IMR-90 (cell line): ENCODE results near the gene CARS2. TPM values are rescaled to one million over a fixed set of nuclear protein-coding genes. Genes with fewer than 3 reads are reported as not detected.

ENCODE experiments used
- ATAC-seq: fragments of 200-7000 bp; cut with Tn5 transposase; 2 replicates; pipeline ENCODE4 v1.9.1; 2020; ENCODE audit warnings: low read depth, mild to moderate bottlenecking, moderate library complexity
- BruUV-seq: library from RNA; stranded (reverse); fragments of 400-500 nt; replicated peaks from 2 replicates; lab custom pipeline; 2021; lab: Mats Ljungman, UMichigan
- CTCF ChIA-PET: fragments of 300-600 bp; formaldehyde crosslinking; extraction: SDS; loops from one replicate; lab custom pipeline; 2021; ENCODE audit warnings: antibody characterized with exemption; lab: Yijun Ruan, JAX
- POLR2A ChIA-PET: fragments of 300-600 bp; sonication (Branson Sonifier 250); formaldehyde crosslinking; loops from one replicate; lab custom pipeline; 2022; ENCODE audit warnings: antibody characterized with exemption; ENCODE audit not compliant: unreplicated experiment; lab: Charles Lee
- DNase-seq: peaks from one replicate; pipeline ENCODE4 v3.0.0; 2013
- H2AFZ ChIP-seq: replicated peaks from 2 replicates; pipeline ENCODE3; 2013; ENCODE audit warnings: low read length, mild to moderate bottlenecking; ENCODE audit not compliant: poor library complexity
- H2AK5ac ChIP-seq: 2 replicates; pipeline ENCODE4 v1.6.1; 2013; ENCODE audit warnings: low read depth, low read length, inconsistent platforms
- H2AK9ac ChIP-seq: replicated peaks from 2 replicates; pipeline ENCODE3; 2013; ENCODE audit warnings: mild to moderate bottlenecking, low read depth, low read length, moderate library complexity; ENCODE audit not compliant: poor library complexity
- H2BK120ac ChIP-seq: 2 replicates; pipeline ENCODE4 v1.6.1; 2013; ENCODE audit warnings: low read depth, low read length, inconsistent platforms
- H2BK15ac ChIP-seq: 3 replicates; pipeline ENCODE4 v1.6.1; 2013; ENCODE audit warnings: low read depth, low read length, inconsistent platforms
- H2BK20ac ChIP-seq: 2 replicates; pipeline ENCODE4 v1.6.1; 2013; ENCODE audit warnings: low read depth, mild to moderate bottlenecking, inconsistent platforms, low read length, moderate library complexity
- H2BK5ac ChIP-seq: 2 replicates; pipeline ENCODE4 v1.6.1; 2013; ENCODE audit warnings: mild to moderate bottlenecking, low read depth, low read length, inconsistent platforms; ENCODE audit not compliant: poor library complexity, severe bottlenecking
- H3K14ac ChIP-seq: replicated peaks from 2 replicates; pipeline ENCODE4 v1.6.1; 2013; ENCODE audit warnings: low read depth, low read length, inconsistent platforms
- H3K18ac ChIP-seq: 2 replicates; pipeline ENCODE4 v1.6.1; 2013; ENCODE audit warnings: low read depth, low read length, control low read depth
- H3K23ac ChIP-seq: 2 replicates; pipeline ENCODE4 v1.6.1; 2013; ENCODE audit warnings: low read depth, low read length, inconsistent platforms
- H3K27ac ChIP-seq: 2 replicates; pipeline ENCODE4 v1.5.1; 2013; ENCODE audit warnings: mild to moderate bottlenecking, control low read depth, low read length; ENCODE audit not compliant: insufficient read depth
- H3K27me3 ChIP-seq: 2 replicates; pipeline ENCODE4 v1.6.1; 2013; ENCODE audit warnings: low read length; ENCODE audit not compliant: control insufficient read depth, insufficient read depth
- H3K36me3 ChIP-seq: 2 replicates; pipeline ENCODE4 v1.6.1; 2013; ENCODE audit warnings: low read length, mixed read lengths; ENCODE audit not compliant: control insufficient read depth, insufficient read depth
- H3K4ac ChIP-seq: 2 replicates; pipeline ENCODE4 v1.6.1; 2013; ENCODE audit warnings: low read depth, low read length, inconsistent platforms
- H3K4me1 ChIP-seq: 2 replicates; pipeline ENCODE4 v1.6.1; 2013; ENCODE audit warnings: low read length, mixed read lengths; ENCODE audit not compliant: control insufficient read depth, insufficient read depth
- H3K4me2 ChIP-seq: 2 replicates; pipeline ENCODE4 v1.6.1; 2013; ENCODE audit warnings: low read depth, mild to moderate bottlenecking, control low read depth, low read length, moderate library complexity
- H3K4me3 ChIP-seq: 2 replicates; pipeline ENCODE4 v1.5.1; 2013; ENCODE audit warnings: low read depth, mild to moderate bottlenecking, control low read depth, low read length, moderate library complexity; ENCODE audit not compliant: insufficient read depth
- H3K56ac ChIP-seq: 2 replicates; pipeline ENCODE4 v1.6.1; 2013; ENCODE audit warnings: low read length, inconsistent platforms; ENCODE audit not compliant: insufficient read depth; ENCODE audit errors: extremely low read depth
- H3K79me1 ChIP-seq, 2 experiments: 2 replicates each; pipeline ENCODE4 v1.6.1; 2013; ENCODE audit warnings: low read length in 2 of 2, inconsistent platforms in 1 of 2, low read depth in 1 of 2
- H3K9ac ChIP-seq: 2 replicates; pipeline ENCODE4 v1.6.1; 2013; ENCODE audit warnings: low read depth, low read length, control low read depth
- H3K9me1 ChIP-seq: 2 replicates; pipeline ENCODE4 v1.6.1; 2013; ENCODE audit warnings: low read length, inconsistent platforms; ENCODE audit not compliant: insufficient read depth
- H3K9me3 ChIP-seq: 2 replicates; pipeline ENCODE4 v1.6.1; 2013; ENCODE audit warnings: low read length; ENCODE audit not compliant: control insufficient read depth, insufficient read depth
- H4K20me1 ChIP-seq: 2 replicates; pipeline ENCODE4 v1.6.1; 2013; ENCODE audit warnings: low read length, inconsistent platforms; ENCODE audit not compliant: insufficient read depth
- H4K5ac ChIP-seq: 2 replicates; pipeline ENCODE4 v1.6.1; 2013; ENCODE audit warnings: mild to moderate bottlenecking, low read depth, low read length, control low read depth
- H4K8ac ChIP-seq, 2 experiments: 2 replicates each; pipeline ENCODE4 v1.6.1; 2013; ENCODE audit warnings: low read depth in 2 of 2, low read length in 2 of 2, control low read depth in 1 of 2, inconsistent platforms in 1 of 2
- H4K91ac ChIP-seq: 2 replicates; pipeline ENCODE4 v1.6.1; 2013; ENCODE audit warnings: low read depth, low read length, inconsistent platforms; ENCODE audit not compliant: insufficient read depth
- BHLHE40 ChIP-seq: fragments of 150-350 bp; IDR thresholded peaks from 2 replicates; pipeline ENCODE4 v1.6.1; 2016; ENCODE audit warnings: mild to moderate bottlenecking, low read depth, low read length
- CEBPB ChIP-seq: IDR thresholded peaks from 2 replicates; pipeline ENCODE4 v1.6.1; 2012; ENCODE audit warnings: low read depth, low read length, improper control_type of control experiment
- CHD1 ChIP-seq: IDR thresholded peaks from 2 replicates; pipeline ENCODE4 v1.6.1; 2012; ENCODE audit warnings: low read depth, low read length, improper control_type of control experiment
- CTCF ChIP-seq: conservative IDR thresholded peaks from 2 replicates; pipeline ENCODE4 v1.5.1; 2012; ENCODE audit warnings: mild to moderate bottlenecking, low read depth, low read length, improper control_type of control experiment
- POLR2A ChIP-seq: IDR thresholded peaks from 2 replicates; pipeline ENCODE4 v1.6.1; 2012; ENCODE audit warnings: mild to moderate bottlenecking, low read depth, low read length
- RFX5 ChIP-seq: IDR thresholded peaks from 2 replicates; pipeline ENCODE4 v1.8.0; 2012; ENCODE audit warnings: low read depth, mild to moderate bottlenecking, low read length, moderate library complexity
- SMC3 ChIP-seq: fragments of 150-350 bp; IDR thresholded peaks from 2 replicates; pipeline ENCODE4 v1.6.1; 2016; ENCODE audit warnings: low read depth, mild to moderate bottlenecking, antibody characterized with exemption, low read length, moderate library complexity
- WGBS, 2 experiments: methylation state at CpG; one replicate each; pipeline versions ENCODE4 v1.1.5 to v1.1.7; 2013; ENCODE audit warnings: missing lambda C conversion rate in 2 of 2; ENCODE audit not compliant: insufficient read length in 1 of 2; ENCODE audit errors: extremely low coverage in 2 of 2; 5-methylcytosine and 5-hydroxymethylcytosine counted together
- dilution Hi-C: fragments of 300-500 bp; cut with HindIII; formaldehyde crosslinking; loops from one replicate; pipeline ENCODE4 v1.14.3; 2018; ENCODE audit warnings: low sequenced_read_pairs; ENCODE audit not compliant: unreplicated experiment
- in situ Hi-C: fragments of 300-500 bp; cut with MboI; formaldehyde crosslinking; loops from 3 replicates; pipeline ENCODE4 v1.14.3; 2019; ENCODE audit warnings: low sequenced_read_pairs, inconsistent platforms, mixed read lengths
- intact Hi-C: fragments of 100-400 bp; cut with micrococcal nuclease; formaldehyde crosslinking; loops from 2 replicates; pipeline ENCODE4 v1.10.0; 2022
- polyA plus RNA-seq, 3 experiments: library from polyadenylated mRNA; depleted of rRNA; stranded (reverse); fragments of >200 nt; gene quantifications; 2 replicates each; pipeline ENCODE4 v1.2.3, GENCODE V29; 2012; ENCODE audit warnings: low replicate concordance in 1 of 3
- total RNA-seq: library from RNA; depleted of rRNA; stranded (reverse); fragments of >200 nt; gene quantifications from 2 replicates; pipeline ENCODE4 v1.2.3, GENCODE V29; 2012

Gene CARS2
- total and polyA plus RNA-seq, 2 of the 4 experiments (the other 2 are of a cell fraction): 76.2 to 76.4 TPM

GRCh38 chr13:110666255-110666533 lies 39.7 kb downstream of the CARS2 start:
- Histone ChIP-seq H3K4ac (no peak overlapping the region), H3K4me1 (no peaks in the 10 kb centered on the region), H3K56ac (no peak overlapping the region), H3K4me3 (no peak overlapping the region), H2BK15ac (no peak overlapping the region), H3K23ac (no peak overlapping the region), H3K27me3 (no peaks in the 10 kb centered on the region), H3K4me2 (no peak overlapping the region), H3K79me1 (peaks cover 0 to 3% of the 10 kb centered on the region in 2 experiments; a peak in 2 of 4 replicates), H2BK5ac (no peak overlapping the region), H3K9ac (no peak overlapping the region), H2AK9ac (no peak overlapping the region), H4K5ac (no peak overlapping the region), H2AFZ (no peak overlapping the region), H4K91ac (no peak overlapping the region), H4K20me1 (no peaks in the 10 kb centered on the region), H2BK120ac (no peak overlapping the region), H3K18ac (no peak overlapping the region), H2AK5ac (no peak overlapping the region), H4K8ac (no peak overlapping the region), H3K14ac (no peak overlapping the region), H2BK20ac (no peak overlapping the region), H3K9me1 (no peaks in the 10 kb centered on the region), H3K36me3 (peaks cover 56% of the 10 kb centered on the region), H3K9me3 (no peaks in the 10 kb centered on the region), H3K27ac (no peak overlapping the region)
- dilution Hi-C loops: no loop called here
- BruUV-seq: no TSS peak
- in situ Hi-C loops: no loop called here
- DNase-seq (no peak), ATAC-seq (no peak)
- 100% methylated on average over 5 of the region's 8 CpGs; no CpG with 5 or more reads in 1 of the 2 experiments for WGBS, 2 experiments
- POLR2A ChIA-PET: no interaction called here
- intact Hi-C loops: no loop called here
- TF ChIP-seq CEBPB (no peak), BHLHE40 (no peak), CTCF (no peak), CHD1 (no peak), SMC3 (no peak), RFX5 (no peak), POLR2A (no peak)
- CTCF ChIA-PET: no interaction called here
